Left lung (tissue), 10 donors: ENCODE data around the gene MYBPHL. TPM values are rescaled to one million over a fixed set of nuclear protein-coding genes. Genes with fewer than 3 reads are reported as not detected.
A peak's percentile ranks its signal among the peaks of the same experiment; 100 is the strongest.

ENCODE experiments used
- ATAC-seq: fragments of 200-7000 bp; cut with Tn5 transposase; one replicate; pipeline ENCODE4 v1.9.1; 2020; ENCODE audit warnings: moderate library complexity
- DNase-seq, 4 donors: peaks; one replicate each; pipeline ENCODE4 v3.0.0-alpha.2; 2013 to 2020
- H3K27ac ChIP-seq, 2 donors: fragments of 200-600 bp; sonication (generic) in 1 of 2; one replicate each; pipeline versions ENCODE4 v1.5.0 to v1.8.0; 2020 to 2021
- H3K27me3 ChIP-seq, 2 donors: fragments of 200-600 bp; sonication (generic) in 1 of 2; one replicate each; pipeline versions ENCODE4 v1.5.0 to v1.8.0; 2020 to 2021
- H3K36me3 ChIP-seq, 2 donors: fragments of 200-600 bp; sonication (generic) in 1 of 2; one replicate each; pipeline versions ENCODE4 v1.5.0 to v1.8.0; 2020 to 2021
- H3K4me1 ChIP-seq, 2 donors: fragments of 200-600 bp; one replicate each; pipeline ENCODE4 v1.8.0; 2021
- H3K4me3 ChIP-seq, 2 donors: fragments of 200-600 bp; sonication (generic) in 1 of 2; one replicate each; pipeline versions ENCODE4 v1.5.0 to v1.8.0; 2020 to 2021; ENCODE audit warnings: mild to moderate bottlenecking in 1 of 2
- H3K9me3 ChIP-seq, 2 donors: fragments of 200-600 bp; sonication (generic) in 1 of 2; one replicate each; pipeline versions ENCODE4 v1.5.0 to v1.8.0; 2020 to 2021
- intact Hi-C, 2 donors: fragments of 100-400 bp; cut with DNase I; formaldehyde crosslinking; loops; one replicate each; pipeline versions ENCODE4 v1.11.2 to v1.14.2; 2022
- polyA plus RNA-seq, 6 donors: library from polyadenylated mRNA; unstranded; fragments of 120-200 nt; gene quantifications; one replicate each; pipeline ENCODE4 v1.2.1, GENCODE V29; 2013; ENCODE audit not compliant: insufficient read length in 6 of 6
- total RNA-seq, 2 donors: library from RNA; stranded (reverse); fragmentation: NEBNext Ultra II Directional; extraction: Animal tissue kit (Norgen Biotek cat#: 25700); gene quantifications; one replicate each; pipeline ENCODE4 v1.2.1, GENCODE V29; 2021
- TF ChIP-seq, protein P1 (sequence below), 2 donors: fragments of 200-600 bp; sonication (generic) in 1 of 2; IDR thresholded peaks; one replicate each; pipeline versions ENCODE4 v1.5.0 to v1.8.0; 2021; ENCODE audit warnings: antibody characterized with exemption in 2 of 2
- donor health status: DM: no; HTN: yes; CAD: no.
- donor health status: DM: no; HTN: no; CAD: no.

Gene MYBPHL
- total and polyA plus RNA-seq, 8 donors: 0.24 to 21.4 (median 0.35) TPM; not detected in 2

DNA sequence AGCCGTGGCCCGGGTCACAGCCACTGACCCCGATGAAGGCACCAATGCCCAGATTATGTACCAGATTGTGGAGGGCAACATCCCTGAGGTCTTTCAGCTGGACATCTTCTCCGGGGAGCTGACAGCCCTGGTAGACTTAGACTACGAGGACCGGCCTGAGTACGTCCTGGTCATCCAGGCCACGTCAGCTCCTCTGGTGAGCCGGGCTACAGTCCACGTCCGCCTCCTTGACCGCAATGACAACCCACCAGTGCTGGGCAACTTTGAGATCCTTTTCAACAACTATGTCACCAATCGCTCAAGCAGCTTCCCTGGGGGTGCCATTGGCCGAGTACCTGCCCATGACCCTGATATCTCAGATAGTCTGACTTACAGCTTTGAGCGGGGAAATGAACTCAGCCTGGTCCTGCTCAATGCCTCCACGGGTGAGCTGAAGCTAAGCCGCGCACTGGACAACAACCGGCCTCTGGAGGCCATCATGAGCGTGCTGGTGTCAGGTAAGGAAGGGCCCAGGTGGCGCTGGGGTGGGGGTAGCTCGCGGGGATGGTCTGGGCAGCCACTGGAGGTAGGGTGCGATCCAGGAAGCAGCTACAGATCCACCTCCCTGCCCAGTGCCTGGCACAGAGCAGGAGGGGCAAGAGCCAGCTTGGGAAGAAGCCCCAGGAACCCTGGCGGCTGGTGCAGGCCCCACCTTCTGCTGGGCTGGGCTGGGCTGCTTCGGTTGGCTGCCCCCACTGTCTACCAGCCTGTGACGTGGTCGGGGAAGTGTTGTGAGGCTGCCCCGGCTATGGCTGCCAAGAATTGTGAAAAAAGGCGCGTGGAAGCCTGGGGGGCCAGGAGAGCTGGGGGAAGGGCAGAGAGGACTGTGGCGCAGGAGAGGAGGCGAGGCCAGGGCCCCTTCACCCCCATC is 53.7 kb downstream of the MYBPHL start:
- Histone ChIP-seq H3K36me3 (no peaks in the 10 kb centered on the region), H3K27ac (peak overlapping the region in 1 of 2 donors; percentile 53), H3K4me1 (peaks cover 17 to 30% of the 10 kb centered on the region in 2 donors), H3K27me3 (peaks cover 0 to 33% of the 10 kb centered on the region in 2 donors), H3K4me3 (no peak overlapping the region), H3K9me3 (no peaks in the 10 kb centered on the region)
- TF ChIP-seq, protein P1, sequence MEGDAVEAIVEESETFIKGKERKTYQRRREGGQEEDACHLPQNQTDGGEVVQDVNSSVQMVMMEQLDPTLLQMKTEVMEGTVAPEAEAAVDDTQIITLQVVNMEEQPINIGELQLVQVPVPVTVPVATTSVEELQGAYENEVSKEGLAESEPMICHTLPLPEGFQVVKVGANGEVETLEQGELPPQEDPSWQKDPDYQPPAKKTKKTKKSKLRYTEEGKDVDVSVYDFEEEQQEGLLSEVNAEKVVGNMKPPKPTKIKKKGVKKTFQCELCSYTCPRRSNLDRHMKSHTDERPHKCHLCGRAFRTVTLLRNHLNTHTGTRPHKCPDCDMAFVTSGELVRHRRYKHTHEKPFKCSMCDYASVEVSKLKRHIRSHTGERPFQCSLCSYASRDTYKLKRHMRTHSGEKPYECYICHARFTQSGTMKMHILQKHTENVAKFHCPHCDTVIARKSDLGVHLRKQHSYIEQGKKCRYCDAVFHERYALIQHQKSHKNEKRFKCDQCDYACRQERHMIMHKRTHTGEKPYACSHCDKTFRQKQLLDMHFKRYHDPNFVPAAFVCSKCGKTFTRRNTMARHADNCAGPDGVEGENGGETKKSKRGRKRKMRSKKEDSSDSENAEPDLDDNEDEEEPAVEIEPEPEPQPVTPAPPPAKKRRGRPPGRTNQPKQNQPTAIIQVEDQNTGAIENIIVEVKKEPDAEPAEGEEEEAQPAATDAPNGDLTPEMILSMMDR (IDR thresholded peaks at IDR 0.05): no peak
- intact Hi-C loops: no loop called here
- ATAC-seq: no peak
- peak in 2 of 4 donors; percentile 46 to 59 for DNase-seq

GRCh38 chr1:109252167-109252892 is 54.5 kb downstream of the MYBPHL start:
- H3K9me3 ChIP-seq: no peaks in the 10 kb centered on the region
- H3K27ac ChIP-seq: no peak overlapping the region
- ATAC-seq (no peak), DNase-seq (peak in 1 of 4 donors; percentile 70)
- TF ChIP-seq, protein P1 (IDR thresholded peaks at IDR 0.05): no peak
- H3K4me1 ChIP-seq: peaks cover 17 to 30% of the 10 kb centered on the region in 2 donors
- peaks cover 0 to 36% of the 10 kb centered on the region in 2 donors for H3K27me3 ChIP-seq
- intact Hi-C loops: no loop called here
- H3K4me3 ChIP-seq: no peak overlapping the region
- no peaks in the 10 kb centered on the region for H3K36me3 ChIP-seq

GRCh38 chr1:109251277-109252166 is 55.3 kb downstream of the MYBPHL start:
- no peak for ATAC-seq
- no peak for DNase-seq
- TF ChIP-seq, protein P1 (IDR thresholded peaks at IDR 0.05): no peak
- intact Hi-C loops: no loop called here
- no peaks in the 10 kb centered on the region for H3K9me3 ChIP-seq
- H3K27me3 ChIP-seq: peaks cover 0 to 36% of the 10 kb centered on the region in 2 donors
- H3K4me3 ChIP-seq: no peak overlapping the region
- no peaks in the 10 kb centered on the region for H3K36me3 ChIP-seq
- no peak overlapping the region for H3K27ac ChIP-seq
- H3K4me1 ChIP-seq: peaks cover 17 to 30% of the 10 kb centered on the region in 2 donors

- ATAC-seq (no peak), DNase-seq (peak in 1 of 4 donors; percentile 56)
- Histone ChIP-seq H3K27ac (no peak overlapping the region), H3K36me3 (no peaks in the 10 kb centered on the region), H3K27me3 (peaks cover 0 to 36% of the 10 kb centered on the region in 2 donors), H3K4me3 (peak overlapping the region in 1 of 2 donors; percentile 47), H3K9me3 (no peaks in the 10 kb centered on the region), H3K4me1 (peaks cover 17 to 30% of the 10 kb centered on the region in 2 donors)
- intact Hi-C loops: no loop called here
- TF ChIP-seq, protein P1 (IDR thresholded peaks at IDR 0.05): no peak
Observed at GRCh38 chr1:109250454-109251276, 56.1 kb downstream of the MYBPHL start.
